NCI-H1105 treated with DMSO at 0.1 percent for 48 hours (cell line): ENCODE data around the gene MTHFSD.

Experiments used
- DNase-seq: peaks from one replicate; lab custom pipeline; 2025; lab: John Stamatoyannopoulos, UW

The MTHFSD gene

DNA sequence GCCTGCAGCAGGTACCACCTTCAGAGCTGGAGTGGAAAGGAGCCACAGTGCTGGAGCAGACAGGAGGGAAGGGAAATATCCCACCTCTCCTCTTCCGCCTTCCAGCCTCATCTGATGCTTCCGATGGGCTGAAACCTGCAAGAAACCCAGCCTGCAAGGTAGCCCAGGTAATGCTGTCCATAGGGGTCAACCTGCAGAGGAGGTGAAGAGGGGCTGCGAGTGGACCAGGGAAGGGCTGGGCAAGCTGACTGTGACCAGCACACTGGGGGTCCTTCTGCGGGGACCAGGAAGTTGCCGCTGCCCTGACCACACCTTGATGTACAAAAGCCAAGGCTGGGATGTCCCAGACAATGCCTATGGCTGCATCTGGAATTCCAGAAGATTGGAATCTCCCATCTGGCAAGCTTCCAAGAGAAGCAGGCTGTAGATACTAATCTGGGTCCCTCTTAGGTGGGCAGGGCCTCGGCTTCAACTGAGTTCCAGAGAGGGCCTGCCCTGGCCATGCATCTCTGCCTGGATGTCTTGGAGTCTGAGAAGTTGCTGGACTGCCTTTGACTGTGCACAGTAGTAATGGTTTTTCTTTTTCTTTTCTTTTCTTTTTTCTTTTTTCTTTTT lies 29.1 kb upstream of the MTHFSD start:
- no peak for DNase-seq

DNA sequence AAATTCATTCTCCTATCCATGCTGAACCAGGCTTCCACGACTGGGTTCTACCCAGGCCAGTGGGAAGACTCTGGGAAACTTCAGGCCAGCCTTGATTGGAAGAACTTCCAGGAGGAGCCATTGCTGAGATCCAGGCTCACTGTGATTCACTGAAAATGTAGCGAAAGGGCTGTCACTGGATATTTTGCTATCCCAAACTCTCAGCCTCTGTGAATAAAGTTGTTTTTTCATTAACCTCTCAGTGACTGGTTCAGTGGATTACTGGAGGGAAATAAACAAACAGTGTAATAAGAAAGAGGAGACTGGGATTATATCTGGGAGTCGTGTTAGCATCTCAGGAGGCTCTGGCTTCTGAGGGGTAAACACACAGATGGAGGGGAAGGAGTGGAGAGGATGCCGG lies 26.4 kb upstream of the MTHFSD start:
- DNase-seq, result no peak

DNA sequence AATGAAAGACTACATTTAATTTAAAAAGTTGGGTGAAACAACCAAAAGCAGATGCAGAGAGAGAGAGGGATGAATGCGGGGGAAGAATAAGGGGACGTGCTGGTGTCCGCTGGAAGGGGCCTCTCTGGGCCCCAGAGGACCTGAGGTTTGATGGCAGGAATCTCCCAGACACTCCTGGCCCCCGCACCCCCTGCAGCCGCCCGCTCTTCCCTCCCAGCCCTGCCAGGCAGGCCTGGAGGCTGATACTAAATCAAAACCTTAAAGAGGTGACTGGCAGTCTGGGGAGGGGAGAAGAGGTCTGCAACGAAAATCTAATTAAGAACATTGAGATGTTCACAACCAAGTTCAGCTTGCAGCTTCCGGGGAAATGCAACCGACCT lies 25.7 kb upstream of the MTHFSD start:
- DNase-seq, result no peak

DNA sequence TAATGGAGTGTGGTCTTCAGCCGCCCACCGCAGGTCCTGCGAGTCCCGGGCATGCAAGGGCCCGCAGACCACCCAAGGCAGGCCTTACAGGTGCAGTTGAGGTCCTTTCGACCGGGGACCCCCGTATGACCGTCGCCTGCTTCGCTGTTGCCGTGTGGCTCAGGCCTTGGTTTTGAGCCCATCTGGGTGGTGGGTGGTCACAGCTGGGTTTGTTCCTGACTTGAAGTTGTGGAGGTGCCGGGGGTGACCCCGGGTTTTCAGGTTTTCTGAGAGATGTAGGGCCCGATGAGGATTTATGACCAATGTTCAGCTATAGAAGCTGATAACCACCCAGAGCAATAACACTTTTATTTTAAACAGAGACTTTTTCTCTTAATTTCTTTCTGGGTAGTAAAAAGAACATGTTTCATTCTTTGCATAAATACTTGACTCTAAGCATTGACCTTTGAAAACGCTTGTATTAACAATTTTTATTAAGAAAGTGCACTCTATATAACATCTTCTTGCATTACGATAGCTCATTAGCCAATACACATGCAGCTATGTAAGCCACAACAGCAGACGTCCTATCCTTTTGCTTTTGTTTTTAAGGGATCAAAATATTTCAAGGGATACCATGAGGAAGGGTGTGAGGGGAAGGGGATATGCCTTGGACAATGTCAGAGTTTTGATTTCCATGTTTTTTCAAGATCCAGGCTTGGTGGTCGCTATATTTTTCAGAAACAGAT lies 25.2 kb upstream of the MTHFSD start:
- no peak for DNase-seq

DNA sequence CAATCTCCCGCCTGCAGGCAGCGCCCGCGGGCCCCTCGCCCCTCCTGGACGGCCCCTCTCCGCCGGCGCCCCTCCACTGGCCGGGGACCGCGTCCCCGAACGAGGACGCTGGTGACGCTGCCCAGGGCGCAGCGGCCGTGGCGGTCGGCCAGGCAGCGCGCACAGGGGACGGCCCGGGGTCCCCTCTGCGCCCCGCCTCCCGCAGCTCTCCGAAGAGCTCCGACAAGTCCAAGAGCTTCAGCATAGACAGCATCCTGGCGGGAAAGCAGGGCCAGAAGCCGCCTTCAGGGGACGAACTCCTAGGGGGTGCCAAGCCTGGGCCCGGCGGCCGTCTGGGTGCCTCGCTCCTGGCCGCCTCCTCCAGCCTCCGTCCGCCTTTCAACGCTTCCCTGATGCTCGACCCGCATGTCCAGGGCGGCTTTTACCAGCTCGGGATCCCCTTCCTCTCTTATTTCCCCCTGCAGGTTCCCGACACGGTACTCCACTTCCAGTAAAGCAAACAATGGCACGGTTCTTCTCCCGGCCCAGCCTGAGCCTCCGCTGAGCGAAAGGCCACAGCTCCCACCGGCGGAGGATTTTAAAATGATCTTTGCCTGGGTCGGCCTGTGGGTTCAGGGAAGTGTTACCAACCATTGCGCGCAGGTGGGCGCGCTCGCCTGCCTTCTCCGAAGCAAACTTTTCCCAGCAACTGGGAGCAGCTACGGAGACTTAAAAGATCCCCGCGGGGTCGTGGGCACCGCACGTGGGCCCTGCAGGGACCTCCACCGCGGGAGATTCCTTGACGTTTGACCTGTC lies 24.4 kb upstream of the MTHFSD start:
- no peak for DNase-seq

- no peak for DNase-seq
Observed at GRCh38 chr16:86578611-86579267, 23.7 kb upstream of the MTHFSD start.

DNA sequence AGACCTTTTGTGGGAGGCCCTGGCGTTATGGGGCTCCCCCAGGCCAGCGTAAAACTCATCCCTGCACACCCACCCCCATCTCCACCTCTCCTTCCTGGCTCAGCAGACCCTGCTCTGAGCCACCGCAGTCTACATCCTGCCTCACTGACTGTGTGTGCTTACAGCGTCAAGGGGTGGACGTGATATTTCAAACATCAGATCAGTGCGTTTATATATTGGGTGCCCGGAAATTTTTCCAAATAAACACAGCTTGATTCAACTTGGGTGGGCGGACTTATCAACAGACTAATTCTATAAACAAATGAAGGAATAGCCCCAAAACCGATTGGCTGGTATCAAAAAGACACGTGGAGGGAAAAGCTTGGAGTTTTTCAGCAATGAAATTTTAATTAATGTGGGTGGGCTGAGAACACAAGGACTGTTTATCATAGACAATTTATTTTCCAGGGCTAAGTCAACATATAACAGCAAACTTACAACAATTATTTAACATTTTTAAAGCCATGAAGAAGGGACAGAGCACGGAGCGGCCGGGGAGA lies 23.1 kb upstream of the MTHFSD start, which contains the start of gene FOXL1:
TSS of gene FOXL1 (plus strand) at position 489 of the 539 bp plus-strand sequence. CDS start 175 bp downstream, outside the sequence.
- DNase-seq, result no peak

GRCh38 chr16:86577314-86577971 lies 22.4 kb upstream of the MTHFSD start:
- DNase-seq, result peak; percentile 53

DNA sequence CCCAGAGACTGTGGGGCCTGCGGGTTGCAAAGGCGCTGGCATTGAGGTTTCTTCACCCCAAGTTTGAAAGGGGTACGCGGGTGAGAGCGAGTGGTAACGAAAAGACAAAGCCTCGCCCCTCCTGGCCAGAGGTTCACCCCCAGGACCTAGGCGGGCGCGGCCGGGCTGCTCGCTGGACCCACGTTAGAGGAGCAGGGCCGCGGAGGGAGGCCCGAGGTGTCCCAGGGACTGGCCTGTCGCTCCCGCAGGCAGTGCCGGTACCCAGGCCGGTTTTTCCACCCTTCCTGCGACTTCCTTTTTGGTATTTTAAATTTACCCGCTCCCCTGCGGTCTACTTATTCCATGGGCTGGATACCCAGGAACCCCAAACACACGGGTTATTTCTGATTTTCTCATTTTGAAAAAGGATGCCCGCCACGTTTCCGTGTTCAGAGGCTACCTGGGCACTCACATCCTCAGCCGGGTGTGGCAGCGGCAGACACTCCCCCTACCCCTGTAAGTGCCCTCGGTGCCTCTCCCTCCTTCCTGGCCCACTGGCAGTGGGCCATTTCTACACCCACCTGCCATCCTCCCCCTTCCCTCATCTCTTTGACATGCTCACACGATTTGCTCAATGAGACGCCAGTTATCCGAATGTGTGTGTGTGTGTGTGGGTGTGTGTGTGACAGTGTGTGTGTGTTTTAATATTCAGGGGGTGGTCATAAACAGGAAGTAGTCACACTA lies 21.7 kb upstream of the MTHFSD start:
- peak; percentile 85 for DNase-seq

DNA sequence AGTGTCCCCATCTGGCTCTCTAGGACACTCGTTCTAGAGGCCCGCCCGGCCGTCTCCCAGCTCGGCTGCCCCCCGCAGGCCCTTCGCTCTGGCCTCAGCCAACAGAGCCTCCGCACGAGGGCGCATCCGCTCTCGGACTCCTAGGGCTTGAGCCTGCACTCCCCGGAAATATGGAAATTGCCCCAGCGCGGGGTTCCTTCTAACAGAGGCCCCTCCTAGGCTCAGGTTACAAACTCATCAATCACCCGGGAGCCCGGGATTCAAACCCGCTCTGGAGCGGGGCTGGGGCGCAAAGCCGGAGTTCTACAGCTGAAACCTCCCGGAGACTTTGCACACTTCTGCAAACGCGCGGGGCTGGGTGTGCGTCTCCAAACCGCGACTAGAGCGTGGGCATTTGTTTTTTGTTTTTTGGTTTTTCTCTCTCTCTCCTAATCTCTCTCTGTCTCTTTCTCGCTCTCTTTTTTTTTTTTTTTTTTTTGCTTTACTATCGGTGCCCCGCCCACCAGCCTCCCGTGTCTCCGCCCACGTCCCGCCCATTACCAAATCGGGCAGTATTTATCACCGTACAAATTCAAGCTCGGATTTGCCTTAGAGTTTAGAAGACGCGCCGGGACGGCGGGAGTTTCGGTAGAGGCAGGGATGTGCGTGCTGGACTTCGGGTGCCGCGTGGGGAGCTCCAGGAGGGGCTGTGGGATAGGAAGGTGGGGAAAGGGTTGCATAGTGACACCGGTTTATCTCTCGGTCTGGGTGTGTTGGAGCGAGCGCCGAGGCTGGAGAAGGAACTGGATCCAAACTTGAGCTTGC lies 20.9 kb upstream of the MTHFSD start:
- peak; percentile 80 for DNase-seq

- no peak for DNase-seq
Observed at GRCh38 chr16:86575095-86575685, 20.2 kb upstream of the MTHFSD start.

- DNase-seq, result no peak
Observed at GRCh38 chr16:86574646-86575045, 19.6 kb upstream of the MTHFSD start.

DNA sequence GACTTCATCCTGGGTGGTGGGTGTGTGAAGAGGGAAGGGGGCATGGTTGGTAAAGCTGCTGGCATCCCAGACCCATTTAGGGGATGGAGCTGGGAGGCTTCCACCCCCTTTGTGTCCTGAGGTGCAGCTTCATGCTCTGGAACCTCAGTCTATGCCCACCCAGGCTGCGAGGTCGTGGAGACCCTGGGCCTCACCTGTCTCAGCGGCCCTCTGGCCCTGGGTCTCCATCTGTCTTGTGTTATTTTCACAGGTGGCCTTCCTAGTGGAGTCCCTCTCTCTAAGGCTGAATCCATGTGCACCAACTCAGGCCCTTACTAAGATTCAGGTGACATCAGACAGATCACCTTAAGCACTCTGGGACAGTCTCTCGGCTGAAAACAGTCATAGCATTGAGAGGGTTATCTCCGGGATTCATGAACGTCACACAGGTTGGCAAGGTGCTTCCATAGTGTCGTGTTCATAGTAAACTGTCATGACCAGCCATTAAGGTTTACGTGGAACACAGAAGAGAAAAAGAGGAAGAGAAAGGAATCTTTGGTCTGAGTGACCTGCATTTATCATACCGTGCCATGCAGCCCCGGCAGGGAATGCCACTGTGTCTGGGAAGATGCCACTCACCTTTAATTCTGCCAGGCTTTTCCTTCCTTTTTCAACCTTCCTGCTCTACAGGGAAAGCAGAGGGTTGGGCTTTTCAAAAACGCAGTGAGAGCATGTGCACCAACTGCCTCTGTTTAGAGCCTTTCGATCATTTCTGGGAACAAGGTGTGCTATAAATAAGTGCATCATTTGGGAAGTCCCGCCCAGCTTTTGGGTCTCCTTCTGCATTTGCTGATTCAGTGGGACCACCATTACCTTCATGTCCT lies 18.8 kb upstream of the MTHFSD start:
- no peak for DNase-seq

DNA sequence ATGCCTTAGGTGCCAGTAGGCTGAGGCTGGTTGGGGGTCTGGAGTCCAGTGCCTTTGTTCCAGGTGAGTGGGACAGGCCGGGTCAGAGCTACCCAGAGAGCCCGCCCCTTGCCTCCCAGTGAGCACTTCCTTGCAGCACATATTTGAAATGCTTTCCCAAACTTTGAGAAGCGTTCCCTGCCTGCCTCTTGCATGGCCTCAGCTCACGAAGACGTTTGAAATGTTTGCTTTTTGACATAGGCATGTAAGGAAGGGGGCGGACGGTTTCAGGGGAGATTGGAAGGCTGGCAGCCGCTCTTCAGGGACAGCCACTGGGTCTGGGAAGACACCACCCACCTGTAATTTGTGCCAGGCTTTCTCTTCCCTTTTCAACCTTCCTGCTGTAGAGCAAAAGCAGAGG lies 18.2 kb upstream of the MTHFSD start:
- no peak for DNase-seq

DNA sequence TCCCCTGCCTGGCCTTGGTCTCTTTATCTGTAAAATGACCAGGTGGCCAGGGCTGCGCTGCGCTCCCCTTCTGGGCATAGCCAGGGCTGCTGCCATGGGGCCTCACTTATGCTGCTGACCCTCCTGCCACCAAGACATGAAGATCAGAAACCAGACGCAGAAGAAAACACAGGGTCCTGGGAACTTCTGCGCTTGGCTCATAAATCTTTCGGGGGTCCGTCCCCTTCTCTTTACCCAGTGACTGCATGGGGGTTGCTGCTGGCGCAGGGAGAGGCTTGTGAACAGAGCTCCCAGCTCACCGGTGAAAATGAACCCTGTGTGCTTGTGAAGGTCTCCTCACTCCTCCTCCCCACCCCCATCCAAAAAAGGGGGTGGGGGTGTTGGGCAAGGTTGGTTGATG lies 17.6 kb upstream of the MTHFSD start:
- DNase-seq, result no peak

DNA sequence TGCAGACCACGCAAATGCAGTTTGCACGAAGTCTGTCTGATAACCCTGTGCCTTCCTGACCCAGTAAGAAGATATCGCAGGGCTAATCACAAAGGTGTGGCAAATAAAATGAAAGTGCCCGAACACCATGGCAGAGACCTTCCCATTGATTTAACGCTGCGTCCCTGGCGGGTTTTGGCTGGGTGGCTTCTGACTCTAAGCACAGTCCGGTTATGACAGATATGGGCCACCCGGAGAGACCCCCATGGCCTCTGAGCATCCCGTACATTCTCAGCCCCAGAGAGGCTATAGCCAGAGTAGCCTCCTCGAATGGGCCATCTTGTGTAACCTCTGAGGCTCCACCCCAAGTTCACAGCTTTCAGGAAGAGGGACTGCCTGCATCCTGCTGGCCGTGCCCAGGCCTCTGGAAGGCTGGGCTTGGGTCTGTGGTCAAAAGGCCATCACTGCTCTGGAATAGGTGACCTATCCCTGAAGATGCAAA lies 17.0 kb upstream of the MTHFSD start:
- DNase-seq, result no peak

GRCh38 chr16:86571530-86571915 lies 16.5 kb upstream of the MTHFSD start:
- no peak for DNase-seq
